Measurements from ENCODE around the gene FRYL. TPM values are rescaled to one million over a fixed set of nuclear protein-coding genes. Genes with fewer than 3 reads are reported as not detected.

Gene FRYL
- polyA plus RNA-seq, 3 donors, result 10.8 to 15.8 (median 14.4) TPM

- Histone ChIP-seq H3K79me2 (ENCODE audit: insufficient read depth, low read length) (no peaks in the 10 kb centered on the region), H4K20me1 (ENCODE audit: insufficient read depth, low read length) (no peaks in the 10 kb centered on the region), H3K9me3 (replicated peaks in 1 of 2; ENCODE audit: control insufficient read depth in 1 of 2, insufficient read depth in 1 of 2, low read length in 2 of 2) (no peaks in the 10 kb centered on the region), H2AFZ (ENCODE audit: insufficient read depth, low read depth, low read length, poor library complexity, severe bottlenecking) (no peak overlapping the region), H3K27ac (ENCODE audit: low read depth in 1 of 2, low read length in 2 of 2) (no peak overlapping the region), H3K4me3 (replicated peaks in 1 of 3; ENCODE audit: low read depth in 2 of 3, low read length in 3 of 3) (no peak overlapping the region), H3K4me2 (replicated peaks; ENCODE audit: extremely low read depth, low read length, poor library complexity, severe bottlenecking) (no peak overlapping the region), H3K27me3 (ENCODE audit: control insufficient read depth in 2 of 2, insufficient read depth in 2 of 2, low read length in 2 of 2) (no peaks in the 10 kb centered on the region), H3K36me3 (replicated peaks in 1 of 2; ENCODE audit: control insufficient read depth in 1 of 2, insufficient read depth in 2 of 2, low read length in 2 of 2) (no peaks in the 10 kb centered on the region), H3K9ac (ENCODE audit: insufficient read depth, low read length, poor library complexity, severe bottlenecking) (no peak overlapping the region), H3K4me1 (ENCODE audit: control insufficient read depth in 1 of 2, insufficient read depth in 2 of 2, low read length in 2 of 2) (peaks cover 0 to 4% of the 10 kb centered on the region in 2 donors)
- intact Hi-C loops (cut with micrococcal nuclease), result no loop called here
- Mint-ChIP-seq H3K27ac (no peak overlapping the region), H3K36me3 (no peaks in the 10 kb centered on the region), H3K4me1 (peaks cover 14% of the 10 kb centered on the region), H3K4me3 (no peak overlapping the region), H3K27me3 (ENCODE audit: low read depth in 3 of 3) (peaks cover 0 to 3% (median 0%) of the 10 kb centered on the region in 3 donors), H3K9me3 (no peaks in the 10 kb centered on the region)
- 50% methylated on average over 2 of the region's 6 CpGs for WGBS (ENCODE audit: insufficient coverage)
- no peak for DNase-seq
- TF ChIP-seq CTCF (IDR thresholded peaks at IDR 0.05), result no peak
Measured at GRCh38 chr4:48812866-48813265, 32.8 kb upstream of the FRYL start.

- Mint-ChIP-seq H3K27ac (peak overlapping the region in 2 of 7 donors; percentile 25 to 61), H3K9me3 (peaks cover 0 to 6% (median 0%) of the 10 kb centered on the region in 7 donors), H3K36me3 (no peaks in the 10 kb centered on the region), H3K4me3 (no peak overlapping the region), H3K27me3 (ENCODE audit: low read depth in 3 of 3) (peaks cover 0 to 3% (median 0%) of the 10 kb centered on the region in 3 donors), H3K4me1 (peaks cover 8% of the 10 kb centered on the region)
- Histone ChIP-seq H3K4me2 (replicated peaks; ENCODE audit: extremely low read depth, low read length, poor library complexity, severe bottlenecking) (no peak overlapping the region), H3K4me3 (replicated peaks in 1 of 3; ENCODE audit: low read depth in 2 of 3, low read length in 3 of 3) (no peak overlapping the region), H3K79me2 (ENCODE audit: insufficient read depth, low read length) (no peaks in the 10 kb centered on the region), H2AFZ (ENCODE audit: insufficient read depth, low read depth, low read length, poor library complexity, severe bottlenecking) (peak overlapping the region; percentile 29), H3K4me1 (ENCODE audit: control insufficient read depth in 1 of 2, insufficient read depth in 2 of 2, low read length in 2 of 2) (peaks cover 7 to 8% of the 10 kb centered on the region in 2 donors), H3K36me3 (replicated peaks in 1 of 2; ENCODE audit: control insufficient read depth in 1 of 2, insufficient read depth in 2 of 2, low read length in 2 of 2) (no peaks in the 10 kb centered on the region), H3K27me3 (ENCODE audit: control insufficient read depth in 2 of 2, insufficient read depth in 2 of 2, low read length in 2 of 2) (no peaks in the 10 kb centered on the region), H3K9ac (ENCODE audit: insufficient read depth, low read length, poor library complexity, severe bottlenecking) (no peak overlapping the region), H3K9me3 (replicated peaks in 1 of 2; ENCODE audit: control insufficient read depth in 1 of 2, insufficient read depth in 1 of 2, low read length in 2 of 2) (no peaks in the 10 kb centered on the region), H3K27ac (ENCODE audit: low read depth in 1 of 2, low read length in 2 of 2) (no peak overlapping the region), H4K20me1 (ENCODE audit: insufficient read depth, low read length) (no peaks in the 10 kb centered on the region)
- WGBS (ENCODE audit: insufficient coverage), result 80% methylated on average over 5 of the region's 8 CpGs
- TF ChIP-seq CTCF (IDR thresholded peaks at IDR 0.05), result no peak
- intact Hi-C loops (cut with micrococcal nuclease), result no loop called here
- peak in 1 of 3 donors; percentile 6 for DNase-seq
Measured at GRCh38 chr4:48804584-48805301, 24.7 kb upstream of the FRYL start.

Measured in CD14-positive monocyte (primary cell).